GM21390 (cell line): ENCODE measurements around the gene PGAP6.
"Not testable (repeated sequence)": the region's sequence is repeated elsewhere in the genome, so short reads cannot be mapped to it uniquely, and the experiment has no call there.

Source experiments
- ATAC-seq: cut with Tn5 transposase; IDR thresholded peaks from one replicate; pipeline ENCODE4 v1.9.1; 2021; ENCODE audit not compliant: unreplicated experiment

The PGAP6 gene, protein sequence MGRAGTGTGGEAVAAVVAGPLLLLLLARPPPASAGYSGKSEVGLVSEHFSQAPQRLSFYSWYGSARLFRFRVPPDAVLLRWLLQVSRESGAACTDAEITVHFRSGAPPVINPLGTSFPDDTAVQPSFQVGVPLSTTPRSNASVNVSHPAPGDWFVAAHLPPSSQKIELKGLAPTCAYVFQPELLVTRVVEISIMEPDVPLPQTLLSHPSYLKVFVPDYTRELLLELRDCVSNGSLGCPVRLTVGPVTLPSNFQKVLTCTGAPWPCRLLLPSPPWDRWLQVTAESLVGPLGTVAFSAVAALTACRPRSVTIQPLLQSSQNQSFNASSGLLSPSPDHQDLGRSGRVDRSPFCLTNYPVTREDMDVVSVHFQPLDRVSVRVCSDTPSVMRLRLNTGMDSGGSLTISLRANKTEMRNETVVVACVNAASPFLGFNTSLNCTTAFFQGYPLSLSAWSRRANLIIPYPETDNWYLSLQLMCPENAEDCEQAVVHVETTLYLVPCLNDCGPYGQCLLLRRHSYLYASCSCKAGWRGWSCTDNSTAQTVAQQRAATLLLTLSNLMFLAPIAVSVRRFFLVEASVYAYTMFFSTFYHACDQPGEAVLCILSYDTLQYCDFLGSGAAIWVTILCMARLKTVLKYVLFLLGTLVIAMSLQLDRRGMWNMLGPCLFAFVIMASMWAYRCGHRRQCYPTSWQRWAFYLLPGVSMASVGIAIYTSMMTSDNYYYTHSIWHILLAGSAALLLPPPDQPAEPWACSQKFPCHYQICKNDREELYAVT

DNA sequence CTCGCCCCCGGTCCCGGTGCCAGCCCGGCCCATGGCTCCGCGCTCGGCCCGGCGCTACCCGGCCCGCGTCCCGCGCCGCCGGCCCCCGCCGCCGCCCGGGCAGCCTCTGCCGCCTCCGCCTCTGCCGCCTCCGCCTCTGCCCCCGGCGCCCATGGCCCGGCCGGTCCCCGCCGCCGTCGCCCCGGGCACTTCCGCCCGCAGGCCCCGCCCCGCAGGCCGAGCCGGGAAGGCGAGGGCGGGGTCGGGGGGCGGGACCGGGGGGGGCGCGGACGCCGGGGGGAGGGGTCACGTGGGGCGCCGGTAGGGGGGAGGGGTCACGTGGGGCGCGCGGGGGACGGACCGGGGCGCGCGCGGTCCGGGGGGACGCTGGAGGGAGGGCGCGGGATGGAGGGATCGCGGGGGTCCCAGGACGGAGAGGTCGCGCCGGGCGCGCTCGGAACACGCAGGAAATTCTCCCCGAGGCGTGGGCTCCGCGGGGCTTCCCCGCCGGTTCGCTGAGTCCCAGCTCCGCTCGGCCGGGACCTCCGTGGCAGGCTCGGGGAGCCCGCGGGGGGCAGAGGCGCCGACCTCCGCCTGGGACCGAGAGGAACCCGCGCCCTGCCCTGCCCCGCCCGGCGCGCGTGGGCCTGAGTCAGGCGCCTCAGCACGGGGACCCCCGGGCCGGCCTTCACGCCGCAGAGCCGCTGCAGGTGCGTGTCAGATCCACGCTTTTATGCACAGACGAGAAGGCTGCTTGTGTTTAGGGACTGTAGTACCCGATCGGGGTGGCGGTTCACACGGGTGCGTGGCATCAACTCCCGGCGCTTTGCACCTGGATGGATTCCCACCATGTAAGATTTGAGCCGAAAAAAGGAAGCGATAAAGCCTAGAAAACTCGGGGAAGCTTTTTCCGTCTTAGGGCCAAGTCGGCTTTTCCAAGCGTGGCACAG is at the start of gene PGAP6:
PGAP6 (minus strand) TSS at position 190 of the 929 bp plus-strand sequence; CDS start at position 33, 157 bp downstream.
- peak; percentile 41 for ATAC-seq

DNA sequence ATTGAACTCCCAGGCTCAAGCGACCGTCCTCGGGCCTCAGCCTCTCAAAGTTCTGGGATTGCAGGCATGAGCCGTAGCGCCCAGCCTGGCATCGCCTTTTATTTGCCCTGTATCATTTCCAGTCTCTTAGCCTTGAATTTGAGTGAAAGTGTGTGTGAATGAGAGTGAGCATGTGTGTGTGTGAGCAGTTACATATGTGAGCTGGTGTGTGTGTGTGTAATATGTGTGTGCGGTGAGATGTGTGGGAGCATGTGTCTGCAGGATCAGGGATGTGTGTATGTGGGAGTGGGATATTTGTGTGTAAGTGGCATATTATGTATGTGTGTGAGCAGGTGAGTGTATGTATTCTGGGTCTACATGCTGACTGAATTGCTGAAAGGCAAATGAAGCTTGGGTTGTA is 49.1 kb upstream of the PGAP6 start:
- no peak for ATAC-seq

DNA sequence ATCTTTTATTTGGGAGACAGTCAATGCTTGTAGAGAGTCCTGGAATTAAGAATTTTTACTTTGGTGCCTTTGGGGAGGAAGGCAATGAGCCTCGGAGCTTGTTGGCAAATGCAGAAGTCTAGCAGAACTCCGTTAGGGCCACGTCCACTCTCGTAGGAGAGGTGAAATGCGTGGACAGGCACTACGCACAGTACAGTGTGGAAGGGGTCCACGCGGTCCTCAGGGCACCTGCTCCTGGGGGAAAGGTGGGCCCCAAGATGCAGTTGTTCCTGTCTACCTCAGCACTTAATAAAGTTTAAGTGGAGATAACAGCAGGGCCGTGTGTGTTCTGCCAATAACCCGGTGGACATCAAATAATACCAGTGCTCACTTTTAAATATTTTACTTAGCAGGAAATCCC is 45.5 kb upstream of the PGAP6 start:
- no peak for ATAC-seq

DNA sequence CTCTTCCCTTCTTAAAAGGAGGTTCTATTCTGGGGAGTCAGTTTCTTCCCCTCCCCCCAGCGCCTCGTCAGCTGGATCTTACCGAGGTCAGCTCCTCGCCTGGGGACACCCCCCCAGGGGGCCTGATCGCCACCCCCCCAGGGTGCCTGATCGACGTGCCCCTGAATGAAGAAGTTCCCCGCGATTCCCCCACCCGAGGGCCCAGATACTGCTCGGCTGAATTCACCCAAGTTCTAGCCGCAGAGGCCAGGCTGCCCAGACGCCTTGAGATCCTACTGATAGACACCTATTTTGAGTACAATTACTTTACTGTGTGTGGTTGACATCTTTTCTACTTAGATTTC is 45.1 kb upstream of the PGAP6 start:
- no peak for ATAC-seq

DNA sequence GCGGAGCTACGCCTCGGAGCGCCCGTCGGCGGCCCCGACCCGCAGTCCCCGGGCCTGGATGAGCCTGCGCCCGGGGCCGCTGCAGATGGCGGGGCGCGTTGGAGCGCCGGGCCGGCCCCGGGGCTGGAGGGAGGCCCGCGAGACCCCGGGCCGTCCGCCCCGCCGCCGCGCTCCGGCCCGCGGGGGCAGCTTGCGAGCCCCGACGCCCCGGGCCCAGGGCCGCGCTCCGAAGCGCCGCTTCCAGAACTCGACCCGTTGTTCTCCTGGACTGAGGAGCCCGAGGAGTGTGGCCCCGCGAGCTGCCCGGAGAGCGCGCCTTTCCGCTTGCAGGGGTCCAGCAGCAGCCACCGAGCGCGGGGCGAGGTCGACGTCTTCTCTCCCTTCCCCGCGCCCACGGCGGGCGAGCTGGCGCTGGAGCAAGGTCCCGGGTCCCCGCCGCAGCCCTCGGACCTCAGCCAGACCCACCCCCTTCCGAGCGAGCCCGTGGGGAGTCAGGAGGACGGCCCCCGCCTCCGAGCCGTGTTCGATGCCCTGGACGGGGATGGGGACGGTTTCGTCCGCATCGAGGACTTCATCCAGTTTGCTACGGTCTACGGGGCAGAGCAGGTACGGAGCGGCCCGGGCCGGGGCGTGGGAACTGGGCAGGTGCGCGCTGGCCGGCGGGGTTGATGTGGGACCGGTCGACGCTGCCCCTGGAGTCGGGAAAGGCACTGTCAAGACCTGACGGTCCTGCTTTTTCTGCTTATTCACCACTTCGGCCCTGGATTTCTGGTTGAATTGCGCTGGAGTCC is 44.5 kb upstream of the PGAP6 start:
- no peak for ATAC-seq

DNA sequence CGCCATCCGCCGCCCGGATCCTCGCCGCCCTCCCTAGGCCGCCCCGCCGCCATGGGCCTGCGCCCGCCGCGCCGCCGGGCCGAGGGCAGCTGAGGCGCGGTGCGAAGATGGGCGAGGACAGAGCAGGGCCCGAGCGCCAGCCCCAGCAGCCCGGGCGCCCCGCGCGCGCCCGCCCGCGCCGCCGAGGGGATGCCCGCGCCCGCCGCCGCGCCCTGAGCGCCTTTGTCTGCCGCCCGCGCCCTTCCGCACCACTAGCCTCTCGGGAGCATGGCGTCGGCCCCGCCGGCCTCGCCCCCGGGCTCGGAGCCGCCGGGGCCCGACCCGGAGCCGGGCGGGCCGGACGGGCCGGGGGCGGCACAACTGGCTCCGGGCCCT is 43.9 kb upstream of the PGAP6 start:
- peak; percentile 45 for ATAC-seq

DNA sequence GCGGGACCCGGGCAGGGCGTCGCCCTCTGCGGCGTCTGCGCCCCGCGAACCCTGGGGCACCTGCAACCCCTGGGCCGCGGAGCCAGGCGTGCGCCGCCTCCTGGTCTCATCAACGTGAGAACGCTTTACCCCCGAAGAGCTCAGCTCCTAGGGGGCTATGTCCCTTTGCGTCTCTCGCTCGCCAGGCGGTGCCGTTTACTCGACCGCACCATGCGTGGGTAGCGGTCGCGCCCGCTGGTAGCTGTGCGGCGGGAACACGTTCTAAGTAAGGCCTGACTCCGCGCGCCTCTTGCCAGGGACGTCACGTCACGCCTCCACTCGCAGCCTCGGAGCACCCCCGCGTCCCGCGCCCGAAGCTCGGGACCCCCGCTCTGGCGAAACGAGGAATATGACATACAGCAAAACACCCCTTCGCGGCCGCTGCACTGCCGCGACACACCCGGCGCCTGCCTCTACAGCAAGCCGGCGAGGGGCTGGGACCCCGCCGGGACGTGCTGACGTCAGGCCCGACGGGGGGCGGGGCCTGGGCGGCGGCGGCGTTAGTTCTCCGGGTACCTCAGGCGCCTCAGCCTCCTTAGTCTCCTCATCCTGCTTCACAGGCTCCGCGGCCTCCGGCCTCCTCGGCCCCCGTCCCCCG is 43.4 kb upstream of the PGAP6 start, which contains the start of gene RAB11FIP3:
RAB11FIP3 (plus strand) TSS at position 568 of the 637 bp plus-strand sequence. CDS start 358 bp downstream, outside the sequence.
- ATAC-seq = peak; percentile 86

DNA sequence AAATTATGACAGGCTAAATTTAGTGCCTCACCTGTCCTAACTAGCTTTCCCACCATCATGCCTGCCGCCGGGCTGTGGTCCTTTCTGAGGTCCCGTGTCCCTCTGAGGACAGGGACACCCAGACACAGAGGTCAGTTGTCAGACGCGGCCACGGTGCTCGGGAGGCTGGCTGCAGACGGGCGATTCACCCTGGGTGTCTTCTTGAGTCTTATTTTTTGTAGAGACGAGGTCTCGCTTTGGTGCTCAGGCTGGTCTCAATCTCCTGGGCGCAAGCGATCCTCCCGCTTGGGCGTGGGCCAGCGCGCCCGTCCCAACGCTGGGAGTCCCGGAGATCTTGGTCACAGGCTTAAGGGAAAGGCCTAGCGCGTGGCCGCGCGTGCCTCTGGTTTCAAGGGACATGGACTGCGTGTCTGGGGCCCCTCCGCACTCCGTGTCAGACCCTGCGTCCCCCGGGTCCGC is 42.9 kb upstream of the PGAP6 start:
- ATAC-seq = no peak

DNA sequence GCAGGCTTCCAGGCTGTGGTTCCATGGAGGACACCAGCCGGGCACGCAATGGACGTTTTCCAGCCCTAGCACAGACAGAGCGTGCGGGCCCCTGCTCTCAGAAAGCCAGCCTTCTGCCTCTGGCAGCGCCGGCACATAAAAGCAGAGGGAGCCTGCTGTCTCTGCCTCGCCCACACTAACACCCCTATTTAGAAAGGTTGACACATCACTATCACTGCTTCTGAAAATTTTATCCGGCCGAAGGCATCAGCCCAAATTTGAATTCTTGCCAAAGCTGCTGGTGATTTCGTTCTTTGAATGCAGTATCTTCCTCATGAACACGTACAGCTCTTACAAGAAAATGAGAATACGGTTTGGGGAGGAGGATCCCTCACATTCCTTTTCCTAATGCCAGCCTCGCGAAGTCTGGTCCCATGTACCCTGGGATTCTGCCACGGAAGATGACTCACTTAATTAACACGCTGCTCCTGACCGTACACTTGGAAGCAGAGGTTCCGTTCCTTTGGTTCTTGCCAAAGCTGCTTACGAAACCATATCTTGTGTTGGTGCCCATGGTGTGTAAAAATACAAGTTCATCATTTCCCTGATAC is 42.4 kb upstream of the PGAP6 start:
- ATAC-seq = no peak

DNA sequence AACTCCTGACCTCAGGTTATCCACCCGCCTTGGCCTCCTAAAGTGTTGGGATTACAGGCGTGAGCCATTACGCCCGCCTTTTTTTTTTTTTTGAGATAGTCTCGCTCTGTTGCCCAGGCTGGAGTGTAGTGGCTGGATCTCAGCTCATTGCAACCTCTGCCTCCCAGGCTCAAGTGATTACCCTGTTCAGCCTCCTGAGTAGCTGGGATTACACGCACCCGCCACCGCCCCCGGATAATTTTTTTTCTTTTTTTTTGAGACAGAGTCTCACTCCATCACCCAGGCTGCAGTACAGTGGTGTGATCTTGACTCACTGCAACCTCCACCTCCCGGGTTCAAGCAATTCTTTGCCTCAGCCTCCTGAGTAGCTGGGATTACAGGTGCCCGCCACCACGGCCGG is 40.4 kb upstream of the PGAP6 start:
- ATAC-seq = not testable (repeated sequence)

DNA sequence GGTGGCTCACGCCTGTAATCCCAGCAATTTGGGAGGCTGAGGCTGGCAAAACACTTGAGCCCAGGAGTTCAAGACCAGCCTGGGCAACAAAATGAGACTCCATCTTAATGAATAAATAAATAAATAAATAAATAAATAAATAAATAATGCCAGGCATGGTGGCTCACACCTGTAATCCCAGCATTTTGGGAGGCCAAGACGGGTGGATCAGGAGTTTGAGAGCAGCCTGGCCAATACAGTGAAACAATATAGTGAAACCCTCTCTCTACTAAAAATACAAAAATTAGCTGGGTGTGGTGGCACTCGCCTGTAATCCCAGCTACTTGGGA is 33.4 kb upstream of the PGAP6 start:
- ATAC-seq = not testable (repeated sequence)

DNA sequence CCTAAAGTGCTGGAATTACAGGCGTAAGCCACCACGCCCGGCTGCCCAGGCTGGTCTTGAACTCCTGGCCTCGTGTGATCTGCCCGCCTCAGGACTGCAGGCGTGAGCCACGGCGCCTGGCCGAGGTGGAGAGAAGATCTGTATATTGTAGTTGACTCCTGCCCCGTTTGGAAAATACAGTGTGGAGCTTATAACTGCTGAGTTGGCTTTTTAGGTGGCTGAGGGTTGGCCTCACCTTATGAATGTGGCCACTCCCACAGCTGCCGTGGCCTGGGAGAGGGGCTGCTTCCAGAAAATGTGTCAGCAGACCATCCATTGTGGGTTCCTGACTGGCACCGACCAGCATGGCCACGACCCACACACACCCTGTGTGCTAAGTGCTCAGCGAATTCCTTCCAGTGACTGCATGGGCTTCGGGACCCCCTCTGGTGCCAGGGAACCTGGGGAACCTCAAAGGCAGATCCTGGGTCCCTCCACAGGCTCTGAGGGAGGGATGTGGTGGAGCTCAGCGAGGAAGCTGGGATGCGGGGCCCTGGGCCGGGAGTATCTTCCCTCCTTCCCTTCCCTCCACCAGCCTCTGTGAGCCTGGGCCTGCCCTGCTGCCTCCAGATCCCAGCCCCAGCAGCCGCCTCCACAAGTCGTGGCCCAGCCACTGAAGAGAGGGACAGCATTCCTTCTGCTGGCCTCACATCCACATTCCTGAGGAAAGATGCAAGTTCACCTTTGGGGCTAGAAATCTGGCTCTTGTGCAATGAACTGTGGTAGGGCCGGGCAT is 32.8 kb upstream of the PGAP6 start:
- no peak for ATAC-seq

DNA sequence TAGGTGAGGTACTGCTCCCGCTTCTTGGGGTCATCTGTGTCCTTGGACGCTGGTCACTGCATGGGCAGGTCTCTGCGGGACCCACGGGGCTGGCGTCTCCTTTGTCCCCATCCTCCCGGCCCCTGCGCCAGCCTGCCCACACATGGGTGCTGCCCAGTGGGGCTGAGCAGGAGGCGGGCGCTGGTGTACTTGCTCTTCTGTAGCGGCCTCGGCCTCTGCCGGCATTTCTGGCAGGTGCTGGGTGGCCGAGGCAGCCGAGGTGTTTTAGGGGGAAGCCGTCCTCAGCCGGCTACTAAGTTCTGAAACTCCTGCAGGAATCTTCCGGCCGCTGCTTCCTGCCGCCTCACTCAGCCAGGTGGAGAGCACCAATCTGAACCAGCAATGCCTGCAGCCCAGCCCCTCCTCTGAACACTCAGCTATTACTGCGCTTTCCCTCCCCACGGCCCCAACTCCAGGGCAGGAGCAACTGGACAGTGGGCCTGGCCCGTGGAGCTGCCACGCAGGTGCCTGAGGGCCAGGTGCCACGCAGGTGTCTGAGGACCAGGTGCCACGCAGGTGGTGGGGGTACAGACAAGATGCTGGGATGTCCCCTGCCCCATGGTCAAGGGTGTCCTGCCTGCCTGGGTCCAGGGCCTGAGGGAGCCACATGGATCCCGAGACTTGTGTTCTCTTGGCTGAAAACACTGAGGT is 29.9 kb upstream of the PGAP6 start:
- no peak for ATAC-seq

DNA sequence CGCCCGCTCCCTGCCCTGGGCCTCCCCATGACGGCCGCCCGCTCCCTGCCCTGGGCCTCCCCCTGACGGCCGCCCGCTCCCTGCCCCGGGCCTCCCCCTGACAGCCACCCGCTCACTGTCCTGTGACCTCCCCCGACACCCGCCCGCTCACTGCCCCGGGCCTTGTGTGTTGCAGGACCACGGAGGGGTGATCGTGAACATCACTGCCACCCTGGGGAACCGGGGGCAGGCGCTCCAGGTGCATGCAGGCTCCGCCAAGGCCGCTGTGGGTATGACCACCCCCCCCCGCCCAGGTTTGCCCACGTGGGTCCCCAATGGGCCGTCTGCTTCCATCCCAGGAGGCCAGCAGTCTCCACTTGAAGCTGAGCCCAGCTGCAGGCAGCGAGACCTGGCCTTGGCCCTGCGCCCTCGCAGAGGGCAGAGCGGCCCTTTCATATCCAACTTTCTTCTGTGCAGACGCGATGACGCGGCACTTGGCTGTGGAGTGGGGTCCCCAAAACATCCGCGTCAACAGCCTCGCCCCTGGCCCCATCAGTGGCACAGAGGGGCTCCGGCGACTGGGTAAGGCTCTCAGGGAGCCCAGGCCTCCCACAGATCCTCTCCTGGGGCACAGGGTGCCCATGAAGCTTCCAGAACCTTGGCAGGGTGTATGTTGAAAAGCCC is 28.9 kb upstream of the PGAP6 start:
- no peak for ATAC-seq

DNA sequence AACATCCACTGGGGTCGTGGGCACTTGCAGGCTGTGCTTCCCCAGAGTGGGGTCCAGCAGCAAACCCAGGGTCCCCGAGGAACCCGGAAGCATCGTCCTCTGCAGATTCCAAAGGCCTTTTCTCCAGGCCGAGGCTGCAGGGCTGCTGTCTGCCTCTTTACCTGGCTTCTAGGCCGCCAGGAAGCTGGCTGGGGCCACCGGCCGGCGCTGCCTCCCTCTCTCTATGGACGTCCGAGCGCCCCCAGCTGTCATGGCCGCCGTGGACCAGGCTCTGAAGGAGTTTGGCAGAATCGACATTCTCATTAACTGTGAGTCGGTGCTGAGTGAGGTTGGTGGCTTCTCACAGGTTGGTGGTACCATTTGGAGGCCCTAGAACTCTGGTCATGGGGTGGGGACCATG is 25.5 kb upstream of the PGAP6 start:
- ATAC-seq = no peak

DNA sequence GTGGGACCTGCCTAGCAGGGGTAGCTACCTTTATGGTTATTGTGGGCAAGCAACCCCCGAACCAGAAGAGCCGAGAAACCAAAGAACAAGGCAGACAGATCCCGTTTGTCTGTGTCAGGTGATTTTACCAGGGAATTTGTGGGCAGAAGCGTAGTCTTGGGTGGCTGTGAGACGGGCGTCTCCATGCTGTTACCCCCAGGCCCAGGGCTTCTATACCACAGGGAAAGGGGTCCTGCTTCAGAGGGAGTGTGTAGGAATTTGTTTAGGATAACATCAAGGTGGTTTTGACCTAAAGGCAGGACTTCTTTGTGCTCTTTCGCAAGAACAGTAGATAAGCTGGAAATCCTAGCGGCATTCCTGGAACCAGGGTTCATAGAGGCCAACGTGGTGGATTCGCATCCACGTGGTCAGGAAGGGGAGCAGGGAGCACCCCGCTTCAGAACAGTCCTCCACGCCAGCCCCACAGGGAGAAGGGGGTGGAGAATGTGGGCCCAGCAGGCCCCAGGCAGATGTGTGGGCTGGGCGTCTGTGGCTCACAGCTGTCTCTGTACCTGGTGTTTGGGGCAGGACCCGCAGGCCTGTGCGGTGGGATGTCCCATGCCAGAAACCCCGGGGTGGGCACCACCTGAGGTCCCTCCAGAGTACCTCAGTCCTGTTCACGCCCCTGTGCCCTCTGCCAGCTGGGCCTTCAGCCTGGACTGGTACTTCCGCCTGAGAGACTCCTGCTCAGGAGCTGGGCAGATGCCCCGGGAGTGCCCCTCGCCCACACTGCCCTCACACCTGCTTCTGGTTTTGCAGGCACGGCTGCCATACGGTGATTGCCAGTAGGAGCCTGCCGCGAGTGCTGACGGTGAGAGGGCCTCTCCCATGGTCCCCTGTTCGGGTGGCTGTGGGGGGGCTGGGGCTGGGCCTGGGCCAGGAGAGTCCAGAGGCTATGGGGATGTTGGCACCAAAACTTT is 24.0 kb upstream of the PGAP6 start:
- ATAC-seq = no peak
